Natural killer cell (primary cell): ENCODE results near the gene DTX3. TPM values are rescaled to one million over a fixed set of nuclear protein-coding genes. Genes with fewer than 3 reads are reported as not detected.

Experiments used
- ATAC-seq, 3 donors: fragments of 150-1000 bp in 2 of 3; fragments of 200-7000 bp in 1 of 3; cut with Tn5 transposase; 1 replicate in 1 of 3; 2 replicates in 2 of 3; pipeline ENCODE4 v1.10.0; 2021; ENCODE audit warnings: mild to moderate bottlenecking in 2 of 3, moderate library complexity in 2 of 3
- DNase-seq, 2 donors: peaks; one replicate each; pipeline versions ENCODE4 v3.0.0 to v3.0.0-alpha.2; 2013 to 2021; ENCODE audit warnings: mixed read lengths in 1 of 2
- H3K27ac ChIP-seq: one replicate; pipeline ENCODE4 v1.5.1; 2013; ENCODE audit warnings: mild to moderate bottlenecking, low read length
- H3K27me3 ChIP-seq: one replicate; pipeline ENCODE4 v1.6.1; 2013; ENCODE audit warnings: low read length; ENCODE audit not compliant: control insufficient read depth, insufficient read depth
- H3K36me3 ChIP-seq: one replicate; pipeline ENCODE4 v1.6.1; 2013; ENCODE audit warnings: low read length; ENCODE audit not compliant: control insufficient read depth, insufficient read depth
- H3K4me1 ChIP-seq: one replicate; pipeline ENCODE4 v1.6.1; 2013; ENCODE audit warnings: low read length; ENCODE audit not compliant: control insufficient read depth, insufficient read depth
- H3K4me3 ChIP-seq: one replicate; pipeline ENCODE4 v1.5.1; 2013; ENCODE audit warnings: low read length
- H3K9me3 ChIP-seq: one replicate; pipeline ENCODE4 v1.6.1; 2013; ENCODE audit warnings: low read length; ENCODE audit not compliant: control insufficient read depth, insufficient read depth
- H3K27ac Mint-ChIP-seq, 2 donors: one replicate each; pipeline ENCODE4 v1.8.0; 2022; ENCODE audit warnings: mild to moderate bottlenecking in 2 of 2, mixed read lengths in 2 of 2, moderate library complexity in 1 of 2
- H3K27me3 Mint-ChIP-seq, 2 donors: one replicate each; pipeline ENCODE4 v1.8.0; 2022; ENCODE audit warnings: low read depth in 2 of 2, mixed read lengths in 2 of 2
- H3K36me3 Mint-ChIP-seq: one replicate; pipeline ENCODE4 v1.8.0; 2022; ENCODE audit warnings: mixed read lengths
- H3K4me1 Mint-ChIP-seq, 2 donors: one replicate each; pipeline ENCODE4 v1.8.0; 2022; ENCODE audit warnings: mixed read lengths in 2 of 2
- H3K4me3 Mint-ChIP-seq: one replicate; pipeline ENCODE4 v1.8.0; 2022; ENCODE audit warnings: mild to moderate bottlenecking, moderate library complexity, mixed read lengths
- H3K9me3 Mint-ChIP-seq, 2 donors: one replicate each; pipeline ENCODE4 v1.8.0; 2022; ENCODE audit warnings: mixed read lengths in 2 of 2
- WGBS: methylation state at CpG from one replicate; pipeline ENCODE4 v1.1.7; 2013; ENCODE audit warnings: missing lambda C conversion rate; ENCODE audit not compliant: insufficient coverage; 5-methylcytosine and 5-hydroxymethylcytosine counted together
- intact Hi-C: fragments of 100-400 bp; cut with micrococcal nuclease; formaldehyde crosslinking; loops from one replicate; pipeline ENCODE4 v1.14.2; 2022
- total RNA-seq, 4 donors: library from RNA; stranded (reverse); fragments of 120-200 nt in 1 of 4; gene quantifications; one replicate each; pipeline versions ENCODE4 v1.2.3 to v1.2.4, GENCODE V29; 2013 to 2022
- TF ChIP-seq, protein P1 (sequence below): fragments of 200-600 bp; IDR thresholded peaks from one replicate; pipeline ENCODE4 v1.8.0; 2022; ENCODE audit warnings: antibody characterized with exemption

The DTX3 gene
- total RNA-seq, 3 donors from 2014 or later (not counting 1 experiment from before 2014, with no cell fraction given), result 65.1 to 81.1 (median 77.0) TPM

DNA sequence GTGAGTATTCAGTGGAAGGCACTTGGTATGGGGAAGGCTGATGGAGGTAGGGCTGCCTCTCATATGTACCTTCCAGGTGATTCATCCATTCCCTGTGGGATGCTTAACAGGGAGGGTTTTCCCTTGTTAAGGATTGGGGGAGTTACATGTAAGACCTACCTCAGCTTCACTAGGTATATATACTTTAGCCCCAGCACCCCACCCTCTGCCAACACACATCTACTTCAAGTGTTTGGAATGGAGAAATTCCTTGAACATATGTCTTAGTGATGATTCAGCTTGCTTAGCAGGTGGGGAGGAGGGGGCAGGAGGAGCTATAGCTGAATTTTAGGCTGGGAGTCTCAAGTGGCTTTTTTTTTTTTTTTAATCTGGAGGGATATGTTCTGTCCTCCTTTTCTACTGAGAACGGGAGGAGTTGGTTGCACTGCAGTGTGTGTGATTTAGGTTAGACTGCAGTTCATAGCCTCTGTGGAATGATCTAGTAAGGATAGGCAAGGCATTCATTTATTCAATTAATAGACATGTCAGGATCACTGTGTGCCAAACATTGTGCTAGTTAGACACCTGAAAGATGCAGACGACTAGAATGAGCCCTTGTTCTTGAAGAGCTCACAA lies 12.0 kb upstream of the DTX3 start:
- Histone ChIP-seq H3K27me3 (peaks cover 3% of the 10 kb centered on the region), H3K9me3 (no peaks in the 10 kb centered on the region), H3K36me3 (peaks cover 20% of the 10 kb centered on the region), H3K4me3 (no peak overlapping the region), H3K4me1 (peaks cover 23% of the 10 kb centered on the region), H3K27ac (no peak overlapping the region)
- H3K27ac Mint-ChIP-seq, result peak overlapping the region; percentile 81 to 92
- no peaks in the 10 kb centered on the region for H3K9me3 Mint-ChIP-seq
- H3K4me3 Mint-ChIP-seq, result peak overlapping the region; percentile 92
- TF ChIP-seq, protein P1, sequence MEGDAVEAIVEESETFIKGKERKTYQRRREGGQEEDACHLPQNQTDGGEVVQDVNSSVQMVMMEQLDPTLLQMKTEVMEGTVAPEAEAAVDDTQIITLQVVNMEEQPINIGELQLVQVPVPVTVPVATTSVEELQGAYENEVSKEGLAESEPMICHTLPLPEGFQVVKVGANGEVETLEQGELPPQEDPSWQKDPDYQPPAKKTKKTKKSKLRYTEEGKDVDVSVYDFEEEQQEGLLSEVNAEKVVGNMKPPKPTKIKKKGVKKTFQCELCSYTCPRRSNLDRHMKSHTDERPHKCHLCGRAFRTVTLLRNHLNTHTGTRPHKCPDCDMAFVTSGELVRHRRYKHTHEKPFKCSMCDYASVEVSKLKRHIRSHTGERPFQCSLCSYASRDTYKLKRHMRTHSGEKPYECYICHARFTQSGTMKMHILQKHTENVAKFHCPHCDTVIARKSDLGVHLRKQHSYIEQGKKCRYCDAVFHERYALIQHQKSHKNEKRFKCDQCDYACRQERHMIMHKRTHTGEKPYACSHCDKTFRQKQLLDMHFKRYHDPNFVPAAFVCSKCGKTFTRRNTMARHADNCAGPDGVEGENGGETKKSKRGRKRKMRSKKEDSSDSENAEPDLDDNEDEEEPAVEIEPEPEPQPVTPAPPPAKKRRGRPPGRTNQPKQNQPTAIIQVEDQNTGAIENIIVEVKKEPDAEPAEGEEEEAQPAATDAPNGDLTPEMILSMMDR, result no peak
- DNase-seq (no peak), ATAC-seq (no peak)
- intact Hi-C loops, result loop anchor here (5.0 kb wide), 1 partner anchor 150 kb away; no protein-coding TSS in a partner anchor
- H3K27me3 Mint-ChIP-seq, result no peaks in the 10 kb centered on the region
- WGBS, result 75% methylated on average over 2 of the region's 2 CpGs
- peaks cover 36 to 41% of the 10 kb centered on the region in 2 donors for H3K4me1 Mint-ChIP-seq
- H3K36me3 Mint-ChIP-seq, result peaks cover 13% of the 10 kb centered on the region

- H3K4me3 ChIP-seq, result no peak overlapping the region
- peaks cover 22% of the 10 kb centered on the region for H3K36me3 ChIP-seq
- peaks cover 23% of the 10 kb centered on the region for H3K4me1 ChIP-seq
- DNase-seq, result no peak
- Mint-ChIP-seq H3K36me3 (peaks cover 17% of the 10 kb centered on the region), H3K4me3 (no peak overlapping the region), H3K27me3 (no peaks in the 10 kb centered on the region), H3K27ac (peak overlapping the region; percentile 81 to 92), H3K9me3 (no peaks in the 10 kb centered on the region), H3K4me1 (peaks cover 36 to 43% of the 10 kb centered on the region in 2 donors)
- no peak for ATAC-seq
- no peaks in the 10 kb centered on the region for H3K9me3 ChIP-seq
- intact Hi-C loops, result loop anchor here (5.0 kb wide), 1 partner anchor 149 kb away; no protein-coding TSS in a partner anchor
- peaks cover 1% of the 10 kb centered on the region for H3K27me3 ChIP-seq
- no peak overlapping the region for H3K27ac ChIP-seq
- TF ChIP-seq, protein P1, result no peak
- WGBS, result 86% methylated on average over 3 of the region's 4 CpGs
Measured at GRCh38 chr12:57593187-57593586, 11.4 kb upstream of the DTX3 start.

DNA sequence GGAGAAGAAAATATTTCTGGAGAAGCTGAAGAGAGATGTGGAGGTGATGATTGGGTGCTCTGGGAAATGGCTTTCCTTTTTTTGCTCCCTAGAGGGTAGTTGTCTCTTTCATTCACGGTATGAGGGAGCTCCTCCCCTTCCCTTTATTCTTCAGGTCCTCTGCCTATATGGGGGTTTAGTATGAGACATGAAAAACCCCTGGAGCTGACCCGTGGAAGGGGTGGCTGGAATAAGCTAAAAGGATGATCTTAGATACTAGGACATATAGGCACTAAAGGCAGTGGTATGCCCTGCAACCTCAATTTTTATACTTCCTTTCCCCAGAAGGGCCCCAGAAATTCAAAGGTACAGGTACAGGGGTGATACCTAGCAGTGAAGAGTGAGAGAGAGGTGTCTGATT lies 4.2 kb upstream of the DTX3 start:
- DNase-seq, result no peak
- Histone ChIP-seq H3K9me3 (no peaks in the 10 kb centered on the region), H3K27me3 (no peaks in the 10 kb centered on the region), H3K36me3 (peaks cover 53% of the 10 kb centered on the region), H3K4me1 (peaks cover 25% of the 10 kb centered on the region), H3K27ac (no peak overlapping the region), H3K4me3 (no peak overlapping the region)
- Mint-ChIP-seq H3K9me3 (no peaks in the 10 kb centered on the region), H3K4me3 (no peak overlapping the region), H3K36me3 (peaks cover 31% of the 10 kb centered on the region), H3K4me1 (peaks cover 26 to 45% of the 10 kb centered on the region in 2 donors), H3K27ac (peak overlapping the region in 1 of 2 donors; percentile 41), H3K27me3 (no peaks in the 10 kb centered on the region)
- TF ChIP-seq, protein P1, result no peak
- WGBS, result 83% methylated on average over 1 of the region's 2 CpGs
- intact Hi-C loops, result no loop called here
- ATAC-seq, result no peak

- intact Hi-C loops, result no loop called here
- no peaks in the 10 kb centered on the region for H3K27me3 Mint-ChIP-seq
- Histone ChIP-seq H3K4me1 (peaks cover 29% of the 10 kb centered on the region), H3K27me3 (no peaks in the 10 kb centered on the region), H3K4me3 (no peak overlapping the region), H3K36me3 (peaks cover 37% of the 10 kb centered on the region), H3K27ac (no peak overlapping the region), H3K9me3 (no peaks in the 10 kb centered on the region)
- no peak for ATAC-seq
- no peaks in the 10 kb centered on the region for H3K9me3 Mint-ChIP-seq
- no peak for DNase-seq
- H3K27ac Mint-ChIP-seq, result peak overlapping the region; percentile 92 to 93
- H3K36me3 Mint-ChIP-seq, result peaks cover 19% of the 10 kb centered on the region
- peaks cover 34 to 52% of the 10 kb centered on the region in 2 donors for H3K4me1 Mint-ChIP-seq
- peak overlapping the region; percentile 13 for H3K4me3 Mint-ChIP-seq
- TF ChIP-seq, protein P1, result no peak
Measured at GRCh38 chr12:57602544-57602943, 2.1 kb upstream of the DTX3 start.
